Left kidney (tissue), 2 donors: ENCODE results near the gene TUT1. TPM values are rescaled to one million over a fixed set of nuclear protein-coding genes. Genes with fewer than 3 reads are reported as not detected.
"Not testable (repeated sequence)": the region's sequence is repeated elsewhere in the genome, so short reads cannot be mapped to it uniquely, and the experiment has no call there.

Experiments
- DNase-seq: peaks from one replicate; pipeline ENCODE4 v3.0.0-alpha.2; 2013
- polyA plus RNA-seq: library from polyadenylated mRNA; unstranded; fragments of 120-200 nt; gene quantifications from one replicate; pipeline ENCODE4 v1.2.1, GENCODE V29; 2013; ENCODE audit not compliant: insufficient read length

Gene TUT1
- polyA plus RNA-seq, 1 donor = 24.8 TPM

DNA sequence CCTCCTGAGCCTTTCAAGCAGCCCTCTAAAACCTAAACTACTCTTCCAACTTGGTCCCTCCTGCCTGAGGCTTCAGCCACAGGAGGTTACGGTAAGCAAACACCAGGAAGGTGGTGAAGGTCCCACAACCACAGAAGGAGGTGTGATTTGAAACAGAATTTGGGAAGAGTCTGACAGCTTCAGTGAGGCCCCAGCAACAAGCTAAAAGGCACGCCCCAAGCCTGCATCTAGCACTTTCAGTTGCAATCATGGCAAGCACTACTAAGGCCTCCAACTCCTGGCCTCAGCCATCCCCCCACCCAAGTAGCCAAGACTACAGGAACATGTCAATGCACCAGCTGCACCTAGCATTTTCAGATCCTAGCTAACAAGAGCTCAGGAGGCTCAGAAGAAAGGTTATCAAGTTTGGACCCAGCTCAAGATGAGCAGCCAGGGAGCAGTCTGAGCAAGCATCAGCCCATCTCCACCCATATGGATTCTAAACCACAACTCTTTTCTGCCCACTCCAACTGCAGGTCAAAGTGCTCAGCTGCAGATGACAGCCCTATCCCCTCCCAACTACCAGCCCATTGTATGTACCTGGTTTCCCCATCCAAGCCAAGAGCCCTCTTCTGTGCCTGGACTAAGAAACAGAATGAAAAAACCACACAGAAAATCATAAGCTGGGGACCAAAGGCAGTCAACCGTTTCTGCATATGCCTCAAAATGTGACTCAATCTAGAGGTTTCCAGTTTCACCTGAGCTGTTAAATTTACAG lies 34.3 kb downstream of the TUT1 start:
- DNase-seq = no peak

DNA sequence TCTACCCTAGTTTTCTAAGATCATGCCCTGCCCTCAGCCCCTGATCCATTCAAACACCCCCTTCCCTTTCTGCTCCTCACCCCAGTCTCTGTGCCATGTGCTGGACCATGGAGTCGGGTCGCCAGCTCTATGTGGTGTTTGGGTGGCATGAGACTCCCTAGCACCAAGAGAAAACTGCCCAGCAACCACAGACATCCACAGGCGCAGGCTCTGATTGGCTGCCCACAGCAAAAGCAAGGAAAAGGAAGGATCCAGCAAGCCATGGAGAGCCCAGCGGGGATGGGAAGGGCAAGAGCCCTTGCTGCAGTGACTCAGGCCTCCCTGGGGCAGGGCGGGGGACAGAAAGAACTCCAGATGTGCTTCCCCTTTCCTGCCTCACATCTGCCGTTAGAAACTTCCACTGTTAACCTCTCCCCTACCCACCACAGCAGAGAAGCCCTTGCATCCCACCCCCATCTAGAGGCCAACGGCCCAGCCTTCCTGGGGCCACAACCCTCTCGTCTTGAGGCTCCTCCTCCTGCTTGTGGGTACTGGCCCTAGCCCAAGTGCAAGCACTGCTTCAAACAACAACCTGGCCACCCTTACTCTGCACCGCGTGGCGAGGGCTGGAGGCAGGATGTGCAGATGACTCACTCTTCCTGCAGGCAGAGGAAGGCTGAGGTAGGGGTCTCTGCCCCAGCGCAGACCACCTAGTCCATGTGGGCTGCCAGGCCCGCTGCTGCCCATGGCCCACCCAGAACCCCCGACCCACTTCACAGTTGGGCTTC lies 35.0 kb downstream of the TUT1 start:
- DNase-seq = no peak

DNA sequence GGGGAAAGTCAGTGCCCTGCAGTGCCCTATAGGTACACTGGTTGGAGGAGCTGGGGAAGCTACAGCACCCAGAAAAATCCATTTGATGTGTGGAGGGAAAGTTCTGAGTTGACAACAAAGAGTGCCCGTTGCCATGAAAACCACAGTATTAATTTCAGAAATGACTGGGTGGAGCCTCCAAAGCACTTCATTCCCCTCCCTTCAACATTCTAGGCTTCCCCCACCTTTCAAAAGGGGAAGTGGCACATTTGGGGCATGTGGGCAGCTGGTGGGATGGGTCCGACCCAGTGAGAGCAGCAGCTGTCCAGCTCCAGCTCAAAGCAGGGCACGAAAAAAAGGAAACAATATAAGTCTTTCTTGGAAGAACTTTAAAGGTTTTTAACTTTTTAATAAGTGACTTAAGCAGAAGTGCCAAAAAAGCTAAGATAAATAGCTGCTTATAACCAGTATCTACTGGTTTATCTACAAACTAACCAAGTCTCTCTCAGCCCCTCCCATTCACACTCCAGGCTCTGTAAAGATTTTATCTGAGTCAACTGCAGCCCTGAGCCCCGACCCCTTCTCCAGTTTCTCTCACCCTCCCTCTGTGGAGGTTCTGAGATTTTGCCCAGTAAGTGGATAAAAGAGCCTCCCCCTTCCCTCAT lies 35.7 kb downstream of the TUT1 start:
- no peak for DNase-seq

DNA sequence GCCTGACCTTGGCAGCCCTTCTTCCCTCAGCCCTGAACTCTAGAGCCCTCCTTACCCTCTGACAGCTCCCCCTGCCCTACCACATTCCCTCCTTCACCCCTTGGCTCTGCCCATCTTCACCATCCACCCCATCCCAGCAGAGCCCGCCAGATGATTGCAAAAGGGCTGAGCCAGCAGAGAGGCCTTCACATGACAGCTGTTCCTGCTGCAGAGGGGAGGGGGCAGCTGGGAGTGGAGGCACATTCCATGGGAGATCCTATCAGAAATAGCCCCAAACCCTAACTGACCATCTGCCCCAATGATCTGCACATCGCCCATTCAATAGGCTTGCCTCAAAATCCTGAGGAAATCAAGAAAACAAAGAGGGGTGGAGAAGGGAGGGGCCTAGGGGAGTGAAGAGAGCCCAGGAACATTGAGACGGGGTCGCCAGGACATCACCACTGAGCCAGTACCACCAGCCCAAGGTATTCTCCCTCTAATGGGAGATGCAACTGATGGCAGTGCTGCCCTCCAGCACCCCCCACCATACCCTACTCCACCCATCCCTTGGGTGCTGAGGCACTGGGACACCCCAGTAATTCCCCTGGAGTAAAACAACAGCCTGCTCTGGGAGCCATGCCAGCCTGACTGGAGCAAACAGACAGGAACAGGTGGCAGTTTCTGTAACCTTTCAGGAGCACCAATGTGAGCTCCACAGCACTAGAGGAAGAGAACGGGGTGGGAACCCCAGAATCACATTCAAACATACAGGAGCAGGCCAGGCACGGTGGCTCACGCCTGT lies 36.7 kb downstream of the TUT1 start:
- DNase-seq = no peak

DNA sequence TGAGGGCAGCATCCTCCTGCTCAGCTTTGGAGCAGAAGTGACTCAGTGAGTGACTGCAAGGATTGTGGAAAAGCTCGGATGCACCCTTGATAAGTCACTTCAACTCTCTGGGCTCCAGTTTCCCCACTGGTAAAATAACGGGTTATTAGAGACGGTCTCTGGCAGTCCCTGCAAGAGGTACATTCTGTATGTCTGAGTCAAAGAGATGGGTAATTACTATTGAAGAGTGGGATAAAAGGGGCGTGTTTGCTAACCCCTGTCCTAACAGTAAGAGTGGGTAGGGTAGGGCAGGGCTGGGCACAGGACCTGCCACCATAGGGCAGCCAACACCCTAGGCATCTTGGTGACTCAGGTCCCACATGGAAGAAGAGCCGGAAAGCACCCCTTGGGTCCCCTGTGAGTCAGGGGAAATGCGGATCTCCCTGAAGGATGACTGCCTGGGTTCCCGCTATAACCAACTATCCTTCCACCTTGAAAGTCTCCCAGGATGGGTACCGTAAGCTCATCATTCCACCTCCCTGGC lies 37.4 kb downstream of the TUT1 start:
- DNase-seq = no peak

DNA sequence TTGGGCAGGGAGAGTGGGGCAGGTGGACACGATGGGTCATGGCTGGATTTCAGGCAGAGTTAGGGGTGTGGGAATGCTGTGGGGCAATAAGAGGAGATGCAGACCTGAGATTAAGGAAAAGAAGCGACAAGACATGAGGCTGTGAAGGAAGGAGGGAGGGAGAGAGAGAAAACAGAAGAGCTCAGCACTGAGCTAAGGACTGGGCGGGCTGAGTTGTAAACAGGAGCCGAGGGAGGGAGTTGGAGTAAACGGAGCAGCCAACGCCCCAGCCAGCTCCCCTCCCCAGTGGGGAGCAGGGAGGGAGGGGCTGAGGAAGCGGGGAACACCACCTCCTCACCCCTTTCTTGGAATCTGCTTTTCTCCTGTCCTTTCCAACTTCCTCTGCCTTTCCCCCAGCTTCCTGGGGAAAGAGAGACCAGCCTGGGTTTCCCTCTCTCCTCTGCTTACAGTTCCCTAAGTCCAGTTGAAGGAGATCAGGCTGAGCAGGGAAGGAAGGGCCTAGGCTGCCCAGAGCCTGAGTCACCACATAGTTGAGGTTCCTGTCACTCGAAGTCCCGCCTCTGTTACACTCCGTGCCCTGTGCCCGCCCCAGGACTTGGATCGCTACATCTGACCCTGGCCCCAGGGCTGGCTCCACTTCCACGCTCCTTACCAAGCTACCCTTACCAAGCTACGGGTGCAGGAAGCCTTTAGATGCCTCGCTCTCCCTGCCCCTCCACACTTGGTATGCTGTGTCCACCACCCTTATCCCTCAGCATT lies 38.1 kb downstream of the TUT1 start:
- no peak for DNase-seq

DNA sequence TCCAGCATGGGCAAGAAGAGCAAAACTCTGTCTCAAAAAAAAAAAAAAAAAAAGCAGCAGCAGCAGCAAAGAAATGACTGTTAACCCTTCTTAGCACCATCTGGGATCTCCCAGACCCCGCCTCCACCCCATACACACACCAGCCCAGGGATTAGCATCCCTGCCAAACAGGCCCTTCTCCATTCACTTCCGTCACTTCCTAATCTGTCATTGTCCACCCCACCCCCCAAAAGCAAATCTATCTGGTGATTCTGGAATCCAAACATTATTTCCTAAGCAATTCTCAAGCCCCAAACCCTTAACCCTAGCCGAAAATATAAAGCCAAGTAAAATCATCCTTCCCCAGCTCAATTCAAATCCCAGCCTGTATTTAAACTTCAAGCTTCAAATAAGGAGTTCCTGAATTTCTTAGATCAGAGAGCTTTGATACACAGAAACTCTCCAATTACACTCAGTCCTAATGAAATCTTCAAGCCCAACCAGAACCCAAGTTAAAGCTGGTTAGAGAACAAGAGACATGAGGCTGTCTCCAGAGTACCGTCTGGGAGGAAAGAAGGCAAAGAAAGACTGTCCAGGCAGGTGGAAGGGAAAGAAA lies 38.7 kb downstream of the TUT1 start:
- no peak for DNase-seq

DNA sequence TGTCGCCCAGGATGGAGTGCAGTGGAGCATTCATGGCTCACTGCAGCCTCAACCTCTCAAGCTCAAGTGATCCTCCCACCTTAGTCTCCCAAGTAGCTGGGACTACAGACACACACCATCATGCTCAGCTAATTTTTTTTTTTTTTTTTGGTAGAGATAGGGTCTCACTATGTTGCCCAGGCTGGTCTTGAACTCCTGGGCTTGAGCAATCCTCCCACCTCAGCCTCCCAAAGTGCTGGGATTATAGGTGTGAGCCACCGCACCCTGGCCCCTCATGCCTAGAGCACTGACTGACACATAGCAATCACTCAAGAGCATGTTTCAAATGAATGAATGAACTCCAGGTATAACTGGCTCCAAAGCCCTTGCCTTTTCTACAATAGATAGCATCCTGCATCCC lies 40.8 kb downstream of the TUT1 start:
- DNase-seq = not testable (repeated sequence)

DNA sequence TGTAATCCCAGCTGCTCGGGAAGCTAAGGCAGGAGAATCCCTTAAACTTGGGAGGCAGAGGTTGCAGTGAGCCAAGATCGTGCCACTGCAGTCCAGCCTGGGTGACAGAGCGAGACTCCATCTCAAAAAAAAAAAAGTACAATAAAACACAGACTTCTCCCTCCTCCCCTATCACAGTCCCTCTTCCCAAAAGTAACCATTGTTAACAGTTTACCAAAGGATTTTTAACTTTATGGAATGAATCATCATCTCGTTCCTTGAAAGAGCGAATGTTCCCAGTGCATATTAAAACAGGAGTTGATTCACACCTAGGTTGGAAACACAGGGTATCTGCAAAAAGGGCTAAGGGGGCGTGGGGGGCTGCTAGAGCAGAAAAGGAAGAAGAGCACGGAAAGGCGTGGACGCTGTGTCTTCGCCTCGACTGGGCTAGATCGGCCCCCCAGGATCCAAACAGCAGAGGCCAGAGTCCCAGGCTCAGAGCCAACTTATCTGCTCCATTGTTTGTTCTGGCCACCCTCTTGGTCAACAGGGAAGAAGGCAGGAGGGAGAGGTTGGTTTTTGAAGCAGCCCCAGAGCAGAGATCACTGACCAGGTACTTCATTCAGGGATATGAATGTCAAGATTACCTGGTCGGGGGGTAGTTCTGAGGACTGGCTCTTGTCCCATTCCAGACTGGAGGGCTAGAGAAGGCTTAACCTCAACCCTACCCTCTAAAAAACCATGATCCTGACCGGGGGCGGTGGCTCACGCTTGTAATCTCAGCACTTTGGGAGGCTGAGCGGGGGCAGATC lies 42.6 kb downstream of the TUT1 start:
- DNase-seq = no peak

DNA sequence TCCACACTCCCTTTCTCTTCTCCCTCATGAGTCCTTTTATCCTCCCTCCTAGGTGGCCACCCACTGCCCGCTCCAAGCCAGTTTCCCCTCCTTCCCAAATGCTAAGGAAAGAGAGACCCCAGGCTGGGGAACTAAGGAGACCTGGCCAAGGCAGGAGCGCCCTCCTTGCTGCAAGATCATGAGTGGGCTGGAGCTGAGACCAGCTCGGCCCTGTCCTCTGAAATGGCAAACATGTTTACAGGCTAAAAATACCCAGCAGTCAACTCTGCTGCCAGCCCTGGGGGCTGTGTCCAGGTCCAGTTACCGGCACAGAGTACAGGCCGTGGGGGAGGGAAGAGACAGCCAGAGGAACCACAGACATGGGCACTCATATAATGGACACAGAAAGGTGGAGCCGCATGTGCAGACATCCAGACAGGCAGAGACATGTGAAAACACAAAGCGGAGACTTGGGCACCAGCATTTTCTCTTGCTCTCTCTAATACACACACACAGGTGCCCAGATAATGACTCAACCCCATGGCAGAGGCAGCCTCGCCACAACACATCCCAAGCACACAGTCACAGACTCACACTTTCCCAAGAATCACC lies 43.5 kb downstream of the TUT1 start:
- no peak for DNase-seq

DNA sequence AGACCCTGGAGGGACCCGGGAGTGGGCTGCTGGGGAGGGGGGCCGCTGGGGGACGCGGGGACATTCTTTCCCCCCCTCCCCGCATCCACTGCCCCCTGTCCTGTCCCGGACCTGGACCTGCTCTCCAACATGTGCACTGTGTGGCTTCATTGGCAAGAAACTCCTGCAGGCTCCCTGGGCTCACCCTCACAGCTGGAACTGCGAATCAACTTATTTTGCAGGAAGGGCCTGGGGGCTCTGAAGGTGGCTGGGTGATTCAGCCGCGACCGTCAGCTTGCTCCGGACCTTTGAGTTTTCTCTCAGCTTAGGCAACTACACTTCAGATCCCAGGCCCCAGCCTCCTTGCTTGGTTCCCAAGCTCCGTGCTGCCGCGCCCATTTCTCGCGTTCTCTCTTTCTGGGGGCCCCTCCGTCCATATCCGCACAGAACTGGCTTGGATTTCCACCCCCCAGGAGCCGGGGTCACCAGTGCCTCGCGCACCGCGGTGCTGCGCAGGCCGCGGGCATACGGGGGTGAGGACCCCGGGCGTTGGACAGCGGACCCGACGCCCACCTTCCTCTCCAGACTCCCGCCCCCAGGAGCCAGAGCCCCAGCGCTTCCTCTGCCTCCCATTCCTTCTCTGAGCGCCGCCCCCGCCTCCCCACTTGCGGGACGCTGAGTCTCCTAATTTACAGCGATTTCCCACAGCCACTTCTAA lies 44.2 kb downstream of the TUT1 start:
- DNase-seq = no peak

DNA sequence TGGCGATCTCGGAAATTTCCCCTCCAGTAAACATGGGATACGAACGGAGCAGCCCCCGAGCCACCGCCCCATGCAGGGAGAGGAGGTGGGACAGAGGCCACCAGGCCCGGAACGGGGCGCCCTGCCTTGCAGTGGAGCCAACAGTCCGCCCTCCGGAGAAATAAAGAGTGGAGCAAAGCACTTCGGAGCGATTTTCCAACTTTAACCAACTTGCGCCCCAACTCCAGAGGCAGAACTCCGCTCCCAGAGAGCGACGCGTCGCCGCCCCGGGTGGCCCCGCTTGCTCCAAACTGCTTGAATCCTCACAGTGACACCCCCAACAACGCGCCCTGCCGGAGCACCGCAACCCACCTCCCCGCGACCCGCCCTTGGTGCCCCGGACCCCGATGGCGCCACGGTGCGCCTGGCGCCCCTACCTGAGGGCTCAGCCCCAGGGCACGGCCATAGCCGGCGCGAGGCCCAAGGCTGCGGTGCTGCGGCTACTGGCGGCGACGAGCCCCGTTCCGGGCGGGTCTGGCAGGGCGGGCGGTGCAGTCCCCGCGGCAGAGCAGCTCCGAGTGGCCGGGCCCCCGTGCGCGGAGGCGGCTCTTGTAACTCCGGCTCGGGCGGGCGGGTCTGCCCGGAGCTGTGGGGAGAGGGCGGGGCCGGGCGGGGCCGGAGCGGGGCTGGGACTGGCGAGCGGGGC lies 44.9 kb downstream of the TUT1 start, which contains the start of gene AHNAK:
TSS of gene AHNAK (minus strand) at position 563 of the 685 bp plus-strand sequence. CDS start 10,708 bp downstream, outside the sequence.
- peak; percentile 70 for DNase-seq

DNA sequence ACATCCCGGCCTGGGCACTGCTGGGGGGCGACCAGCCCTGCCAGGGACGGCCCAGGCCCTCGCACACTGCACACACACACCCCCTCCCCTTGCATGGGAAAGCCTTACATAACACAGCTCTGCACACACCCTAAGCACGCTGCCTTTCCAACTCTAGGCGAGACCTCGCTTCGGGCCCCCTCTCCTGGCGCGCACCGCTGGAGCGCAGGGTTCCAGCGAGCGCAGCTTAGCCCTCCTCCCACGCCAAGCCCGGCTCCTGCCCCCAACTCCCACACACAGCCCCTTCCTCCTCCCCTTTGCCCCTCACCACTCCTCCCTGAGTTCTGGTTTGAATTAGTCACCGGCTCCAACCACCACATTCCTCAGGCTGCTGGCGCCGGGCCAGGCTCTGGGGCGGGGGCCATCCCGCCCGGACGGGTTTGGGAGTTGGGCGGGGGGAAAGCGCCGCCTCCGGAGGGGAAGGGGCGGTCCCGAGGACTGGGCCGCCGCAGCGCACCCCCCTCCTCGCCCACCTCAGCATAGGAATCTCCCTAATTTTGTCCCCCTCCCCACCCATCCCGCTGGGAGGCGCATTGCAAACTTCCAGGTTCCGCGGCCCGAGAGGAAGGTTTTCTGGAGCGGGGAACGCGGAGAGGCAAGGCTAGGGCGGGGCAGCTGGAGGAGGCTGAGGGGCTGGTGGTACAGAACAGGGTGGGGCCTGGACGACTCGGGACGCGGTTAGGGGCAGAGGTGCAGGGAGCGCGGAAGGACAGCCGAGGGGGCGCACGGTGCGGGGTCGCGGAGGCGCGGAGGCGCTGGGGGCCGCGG lies 45.7 kb downstream of the TUT1 start:
- peak; percentile 94 for DNase-seq

DNA sequence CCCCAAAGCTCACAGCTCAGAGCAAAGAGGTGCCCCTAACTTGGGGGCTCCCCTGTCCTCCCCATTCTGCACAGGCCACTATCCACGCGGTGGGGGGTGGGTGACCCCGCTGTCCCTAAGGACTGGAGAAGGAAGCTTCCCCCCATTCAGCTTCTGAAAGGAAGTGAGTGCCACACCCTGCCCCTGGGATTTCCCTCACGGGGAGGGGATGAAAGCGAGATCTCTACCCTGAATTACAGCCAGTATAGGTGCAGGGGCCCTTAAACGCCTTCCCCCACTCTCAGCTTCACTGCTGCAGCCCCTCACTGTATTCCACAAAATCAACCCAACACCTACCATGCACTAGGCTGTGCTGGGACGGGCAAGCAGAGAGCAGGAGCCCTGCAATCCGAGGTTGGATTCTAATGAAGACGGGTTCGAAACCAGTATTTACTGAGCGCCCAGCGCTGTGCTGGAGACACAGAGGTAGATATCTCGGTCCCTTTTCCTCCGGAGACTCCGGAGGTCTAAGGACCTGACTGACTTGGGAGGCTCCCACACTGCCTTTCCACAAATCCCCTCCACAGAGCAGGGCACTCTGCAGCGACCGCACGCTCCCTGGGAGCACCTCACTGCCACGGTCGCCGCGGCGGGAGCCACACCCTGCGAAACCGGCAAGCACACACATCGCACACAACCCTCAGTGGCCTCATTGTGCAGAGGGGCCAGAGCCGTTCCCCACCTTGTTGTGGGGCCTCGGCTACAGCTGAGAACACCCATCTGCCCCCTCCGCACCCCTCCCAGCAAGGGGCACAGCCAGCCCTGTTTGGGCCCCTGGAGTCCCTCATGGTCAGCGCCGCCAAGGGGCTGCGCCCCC lies 46.5 kb downstream of the TUT1 start:
- DNase-seq = no peak

DNA sequence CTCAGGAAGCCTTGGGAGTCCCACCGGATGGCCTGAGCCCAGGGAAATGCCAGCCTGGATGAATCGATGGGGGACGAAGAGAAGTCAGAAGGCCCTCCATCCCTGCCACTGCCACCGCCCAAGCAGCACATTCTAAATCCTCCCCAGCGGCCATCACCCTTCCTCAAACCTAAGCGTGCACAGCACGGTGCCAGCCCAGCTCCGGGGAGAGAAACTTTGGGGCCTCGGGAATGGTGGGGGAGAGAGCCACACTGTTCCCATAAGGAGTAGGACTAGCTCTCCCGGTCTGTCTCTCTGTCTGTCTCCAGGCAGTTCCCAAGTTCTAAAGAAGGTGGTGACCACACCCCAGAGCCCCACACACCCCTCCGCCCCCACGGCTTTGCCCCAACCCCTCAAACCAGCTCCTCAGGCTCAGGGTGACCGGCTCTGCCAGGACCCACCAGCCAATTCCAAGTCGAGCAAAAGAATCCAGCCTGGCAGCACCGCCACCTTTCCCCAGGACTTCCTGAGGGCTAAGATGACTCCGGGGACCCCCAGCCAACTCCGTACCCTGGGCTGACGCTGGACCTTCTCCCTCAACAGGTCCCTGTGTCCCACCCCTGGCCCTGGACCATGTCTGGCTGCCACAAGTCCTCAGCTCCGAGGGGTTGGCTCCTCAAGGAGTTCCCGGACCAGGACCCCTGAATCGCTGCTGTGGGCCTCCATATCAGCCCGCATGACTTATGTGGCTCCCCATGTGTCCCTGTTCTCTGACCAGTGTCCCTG lies 47.5 kb downstream of the TUT1 start:
- no peak for DNase-seq
